AG08395 (cell line): Measurements from ENCODE around the gene SLC24A5.

ENCODE experiments used
- DNase-seq: peaks from one replicate; pipeline ENCODE4 v3.0.0; 2012; ENCODE audit warnings: mixed read lengths, low spot score

SLC24A5 gene

GRCh38 chr15:48112242-48112641 is 8.5 kb upstream of the SLC24A5 start:
- DNase-seq = no peak

- DNase-seq = no peak
These were observed 1.5 kb upstream of the SLC24A5 start for GRCh38 chr15:48119277-48119676.

- DNase-seq = no peak
These were observed 1.1 kb downstream of the SLC24A5 start for GRCh38 chr15:48121849-48122248.

GRCh38 chr15:48126667-48127355 is 6.0 kb downstream of the SLC24A5 start:
- DNase-seq = no peak

GRCh38 chr15:48131324-48131723 is 10.5 kb downstream of the SLC24A5 start:
- DNase-seq = no peak

GRCh38 chr15:48132874-48133273 is 12.1 kb downstream of the SLC24A5 start:
- DNase-seq = no peak

GRCh38 chr15:48143856-48144255 is 23.1 kb downstream of the SLC24A5 start:
- DNase-seq = no peak

- no peak for DNase-seq
These were observed 24.1 kb downstream of the SLC24A5 start for GRCh38 chr15:48144889-48145288.

GRCh38 chr15:48145923-48146322 is 25.1 kb downstream of the SLC24A5 start:
- DNase-seq = no peak

GRCh38 chr15:48147358-48147757 is 26.6 kb downstream of the SLC24A5 start:
- DNase-seq = no peak

- no peak for DNase-seq
These were observed 29.1 kb downstream of the SLC24A5 start for GRCh38 chr15:48149858-48150257.

- DNase-seq = no peak
These were observed 32.7 kb downstream of the SLC24A5 start for GRCh38 chr15:48153526-48153925.

GRCh38 chr15:48168616-48169015 is 47.8 kb downstream of the SLC24A5 start:
- DNase-seq = no peak

- DNase-seq = no peak
These were observed 50.2 kb downstream of the SLC24A5 start for GRCh38 chr15:48170981-48171380.

GRCh38 chr15:48175126-48175525 is 54.3 kb downstream of the SLC24A5 start:
- DNase-seq = no peak

GRCh38 chr15:48176112-48176511 is 55.3 kb downstream of the SLC24A5 start:
- DNase-seq = no peak

GRCh38 chr15:48176957-48177356 is 56.2 kb downstream of the SLC24A5 start:
- DNase-seq = no peak

- DNase-seq = peak; percentile 40
These were observed 56.6 kb downstream of the SLC24A5 start for GRCh38 chr15:48177383-48177765.

GRCh38 chr15:48177766-48178647 is 57.2 kb downstream of the SLC24A5 start, which contains the start of gene MYEF2:
Gene MYEF2 (minus strand): TSS chr15:48178295. CDS start chr15:48178237, 58 bp downstream.
- DNase-seq = peak; percentile 44

- DNase-seq = no peak
These were observed 57.8 kb downstream of the SLC24A5 start for GRCh38 chr15:48178648-48178931.

GRCh38 chr15:48182749-48183148 is 62.0 kb downstream of the SLC24A5 start:
- no peak for DNase-seq

GRCh38 chr15:48185529-48185928 is 64.7 kb downstream of the SLC24A5 start:
- DNase-seq = no peak

- no peak for DNase-seq
These were observed 65.5 kb downstream of the SLC24A5 start for GRCh38 chr15:48186271-48186670.
